Activated naive CD8-positive, alpha-beta T cell treated with anti-CD3 and anti-CD28 coated beads for 36 hours (primary cell): ENCODE results near the gene HLA-E. TPM values are rescaled to one million over a fixed set of nuclear protein-coding genes. Genes with fewer than 3 reads are reported as not detected.

Experiments
- DNase-seq: peaks from one replicate; pipeline ENCODE4 v3.0.0; 2021
- H3K27ac Mint-ChIP-seq: one replicate; pipeline ENCODE4 v1.8.0; 2022; ENCODE audit warnings: mild to moderate bottlenecking, moderate library complexity, mixed read lengths
- H3K27me3 Mint-ChIP-seq: one replicate; pipeline ENCODE4 v1.8.0; 2022; ENCODE audit warnings: mild to moderate bottlenecking, mixed read lengths
- H3K36me3 Mint-ChIP-seq: one replicate; pipeline ENCODE4 v1.8.0; 2021; ENCODE audit warnings: mild to moderate bottlenecking, mixed read lengths
- H3K4me1 Mint-ChIP-seq: one replicate; pipeline ENCODE4 v1.8.0; 2021; ENCODE audit warnings: mixed read lengths
- H3K4me3 Mint-ChIP-seq: one replicate; pipeline ENCODE4 v1.8.0; 2022; ENCODE audit warnings: mild to moderate bottlenecking, moderate library complexity, mixed read lengths
- H3K9me3 Mint-ChIP-seq: one replicate; pipeline ENCODE4 v1.8.0; 2022; ENCODE audit warnings: mixed read lengths
- total RNA-seq, 2 experiments: library from RNA; stranded (reverse); gene quantifications; one replicate each; pipeline ENCODE4 v1.2.3, GENCODE V29; 2021

The HLA-E gene
- 100 to 1,000 TPM; 481 to 482 TPM for total RNA-seq

DNA sequence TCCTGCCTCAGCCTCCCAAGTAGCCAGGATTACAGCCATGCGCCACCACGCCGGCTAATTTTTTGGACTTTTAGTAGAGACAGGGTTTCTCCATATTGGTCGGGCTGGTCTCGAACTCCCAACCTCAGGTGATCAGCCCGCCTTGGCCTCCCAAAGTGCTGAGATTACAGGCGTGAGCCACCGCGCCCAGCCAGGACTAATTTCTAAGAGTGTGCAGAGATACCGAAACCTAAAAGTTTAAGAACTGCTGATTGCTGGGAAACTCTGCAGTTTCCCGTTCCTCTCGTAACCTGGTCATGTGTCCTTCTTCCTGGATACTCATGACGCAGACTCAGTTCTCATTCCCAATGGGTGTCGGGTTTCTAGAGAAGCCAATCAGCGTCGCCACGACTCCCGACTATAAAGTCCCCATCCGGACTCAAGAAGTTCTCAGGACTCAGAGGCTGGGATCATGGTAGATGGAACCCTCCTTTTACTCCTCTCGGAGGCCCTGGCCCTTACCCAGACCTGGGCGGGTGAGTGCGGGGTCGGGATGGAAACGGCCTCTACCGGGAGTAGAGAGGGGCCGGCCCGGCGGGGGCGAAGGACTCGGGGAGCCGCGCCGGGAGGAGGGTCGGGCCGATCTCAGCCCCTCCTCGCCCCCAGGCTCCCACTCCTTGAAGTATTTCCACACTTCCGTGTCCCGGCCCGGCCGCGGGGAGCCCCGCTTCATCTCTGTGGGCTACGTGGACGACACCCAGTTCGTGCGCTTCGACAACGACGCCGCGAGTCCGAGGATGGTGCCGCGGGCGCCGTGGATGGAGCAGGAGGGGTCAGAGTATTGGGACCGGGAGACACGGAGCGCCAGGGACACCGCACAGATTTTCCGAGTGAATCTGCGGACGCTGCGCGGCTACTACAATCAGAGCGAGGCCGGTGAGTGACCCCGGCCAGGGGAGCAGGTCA lies at the start of gene HLA-E:
TSS of gene HLA-E (plus strand) at position 429 of the 945 bp plus-strand sequence. CDS start at position 452, 23 bp downstream.
- DNase-seq, result peak; percentile 88
- H3K27me3 Mint-ChIP-seq, result peaks cover 11% of the 10 kb centered on the region
- peaks cover 7% of the 10 kb centered on the region for H3K9me3 Mint-ChIP-seq
- peak within 1 kb of the TSS; percentile 98 for H3K27ac Mint-ChIP-seq
- H3K36me3 Mint-ChIP-seq, result peaks cover 56% of the 10 kb centered on the region
- peaks cover 55% of the 10 kb centered on the region for H3K4me1 Mint-ChIP-seq
- H3K4me3 Mint-ChIP-seq, result peak within 1 kb of the TSS; percentile 96

GRCh38 chr6:30441171-30441570 lies 48.1 kb upstream of the HLA-E start:
- no peaks in the 10 kb centered on the region for H3K36me3 Mint-ChIP-seq
- H3K27me3 Mint-ChIP-seq, result peaks cover 76% of the 10 kb centered on the region
- H3K4me1 Mint-ChIP-seq, result peaks cover 10% of the 10 kb centered on the region
- DNase-seq, result no peak
- no peak overlapping the region for H3K27ac Mint-ChIP-seq
- no peak overlapping the region for H3K4me3 Mint-ChIP-seq
- H3K9me3 Mint-ChIP-seq, result no peaks in the 10 kb centered on the region

GRCh38 chr6:30443657-30444450 lies 45.5 kb upstream of the HLA-E start:
- no peaks in the 10 kb centered on the region for H3K36me3 Mint-ChIP-seq
- H3K27me3 Mint-ChIP-seq, result peaks cover 88% of the 10 kb centered on the region
- peaks cover 10% of the 10 kb centered on the region for H3K4me1 Mint-ChIP-seq
- no peak overlapping the region for H3K27ac Mint-ChIP-seq
- no peak overlapping the region for H3K4me3 Mint-ChIP-seq
- no peaks in the 10 kb centered on the region for H3K9me3 Mint-ChIP-seq
- DNase-seq, result no peak

DNA sequence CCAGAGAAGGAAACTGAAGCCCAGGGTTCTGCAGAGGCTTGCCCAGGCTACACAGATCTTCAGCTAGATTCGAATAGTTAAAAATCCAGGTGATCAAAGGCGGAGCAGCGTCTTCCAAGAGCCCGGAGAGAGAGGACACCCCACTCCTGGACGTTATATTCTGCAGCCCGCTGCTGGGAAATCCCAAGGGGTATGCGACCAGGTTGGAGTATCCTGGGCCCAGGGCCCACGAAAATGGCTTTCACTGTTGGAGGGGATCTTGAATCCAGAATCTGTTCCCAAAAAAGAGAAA lies 44.9 kb upstream of the HLA-E start:
- Mint-ChIP-seq H3K27ac (no peak overlapping the region), H3K4me3 (no peak overlapping the region), H3K36me3 (no peaks in the 10 kb centered on the region), H3K4me1 (peaks cover 14% of the 10 kb centered on the region), H3K9me3 (no peaks in the 10 kb centered on the region), H3K27me3 (peaks cover 90% of the 10 kb centered on the region)
- DNase-seq, result no peak

- H3K27me3 Mint-ChIP-seq, result peaks cover 91% of the 10 kb centered on the region
- peaks cover 25% of the 10 kb centered on the region for H3K4me1 Mint-ChIP-seq
- no peak overlapping the region for H3K4me3 Mint-ChIP-seq
- no peak for DNase-seq
- no peaks in the 10 kb centered on the region for H3K9me3 Mint-ChIP-seq
- H3K27ac Mint-ChIP-seq, result no peak overlapping the region
- no peaks in the 10 kb centered on the region for H3K36me3 Mint-ChIP-seq
These were observed 43.0 kb upstream of the HLA-E start for GRCh38 chr6:30446259-30446658.

- H3K36me3 Mint-ChIP-seq, result no peaks in the 10 kb centered on the region
- no peak overlapping the region for H3K4me3 Mint-ChIP-seq
- H3K27ac Mint-ChIP-seq, result no peak overlapping the region
- H3K4me1 Mint-ChIP-seq, result peaks cover 34% of the 10 kb centered on the region
- H3K27me3 Mint-ChIP-seq, result peaks cover 93% of the 10 kb centered on the region
- DNase-seq, result no peak
- H3K9me3 Mint-ChIP-seq, result no peaks in the 10 kb centered on the region
These were observed 42.1 kb upstream of the HLA-E start for GRCh38 chr6:30447237-30447636.

DNA sequence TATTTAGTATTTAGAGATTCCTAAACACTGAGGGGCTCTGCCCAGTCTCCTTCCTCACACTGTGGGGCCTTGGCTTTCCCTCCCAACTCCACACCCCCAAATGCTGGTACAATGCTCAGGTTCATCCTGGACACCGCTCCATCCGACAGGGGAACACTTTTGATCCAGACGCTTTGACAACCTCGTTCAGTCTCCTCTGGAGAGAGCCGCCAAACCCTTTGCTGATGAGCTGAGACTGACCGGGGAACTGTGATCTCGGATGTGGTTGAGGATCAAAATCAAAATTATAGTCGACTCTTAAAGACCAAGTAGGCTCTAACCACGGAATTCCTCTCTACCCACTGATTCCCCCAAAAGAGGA lies 38.8 kb upstream of the HLA-E start:
- H3K4me3 Mint-ChIP-seq, result peak overlapping the region; percentile 35
- H3K4me1 Mint-ChIP-seq, result peaks cover 36% of the 10 kb centered on the region
- peaks cover 95% of the 10 kb centered on the region for H3K27me3 Mint-ChIP-seq
- no peak overlapping the region for H3K27ac Mint-ChIP-seq
- H3K9me3 Mint-ChIP-seq, result no peaks in the 10 kb centered on the region
- no peak for DNase-seq
- no peaks in the 10 kb centered on the region for H3K36me3 Mint-ChIP-seq

GRCh38 chr6:30450909-30451841 lies 38.1 kb upstream of the HLA-E start:
- no peak overlapping the region for H3K27ac Mint-ChIP-seq

DNA sequence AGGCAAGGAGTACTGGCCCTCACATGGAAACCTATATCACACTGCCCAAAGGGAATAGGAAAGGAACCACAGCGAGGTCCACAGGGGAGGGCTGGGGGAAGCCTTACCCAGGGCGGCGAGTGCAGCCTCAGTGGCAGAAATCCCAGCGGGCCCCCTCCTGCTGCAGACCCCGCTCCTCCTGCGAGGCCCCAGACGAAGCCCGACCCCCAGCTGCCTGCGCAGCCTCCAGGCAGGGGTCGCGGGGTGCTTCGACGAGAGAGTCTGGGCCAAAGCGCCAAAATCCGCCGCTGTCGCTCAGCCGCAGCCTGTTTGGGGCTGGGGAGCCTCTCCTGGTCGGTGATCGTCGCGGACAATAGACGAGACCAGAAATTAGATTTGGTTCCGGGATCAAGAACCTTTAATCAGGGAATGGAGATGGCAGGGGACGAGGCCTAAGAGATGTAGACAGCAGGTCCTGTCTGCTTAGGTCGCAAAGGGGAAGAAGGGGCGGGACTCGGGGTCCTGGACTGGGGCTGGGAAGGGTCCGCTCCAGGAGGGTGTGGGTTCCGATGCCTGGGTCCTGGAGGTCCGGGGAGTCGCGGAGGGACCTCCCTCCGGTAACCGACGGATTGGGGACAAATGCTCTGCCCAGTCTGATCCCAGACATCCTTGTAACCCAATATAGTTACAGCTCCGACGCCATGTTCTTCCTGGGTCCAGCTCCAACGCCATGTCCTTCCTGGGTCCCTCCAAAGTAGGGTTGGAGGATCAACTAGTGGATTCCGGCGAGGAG lies 36.4 kb upstream of the HLA-E start:
- Mint-ChIP-seq H3K27ac (no peak overlapping the region), H3K4me1 (peaks cover 36% of the 10 kb centered on the region), H3K9me3 (no peaks in the 10 kb centered on the region), H3K4me3 (peak overlapping the region; percentile 15), H3K36me3 (no peaks in the 10 kb centered on the region), H3K27me3 (peaks cover 94% of the 10 kb centered on the region)
- DNase-seq, result no peak

More at GRCh38 chr6:30450909-30451841, 38.1 kb upstream of the HLA-E start:
- Mint-ChIP-seq H3K4me3 (peak overlapping the region; percentile 35), H3K9me3 (no peaks in the 10 kb centered on the region), H3K27me3 (peaks cover 95% of the 10 kb centered on the region), H3K36me3 (no peaks in the 10 kb centered on the region), H3K4me1 (peaks cover 36% of the 10 kb centered on the region)
- peak; percentile 49 for DNase-seq

DNA sequence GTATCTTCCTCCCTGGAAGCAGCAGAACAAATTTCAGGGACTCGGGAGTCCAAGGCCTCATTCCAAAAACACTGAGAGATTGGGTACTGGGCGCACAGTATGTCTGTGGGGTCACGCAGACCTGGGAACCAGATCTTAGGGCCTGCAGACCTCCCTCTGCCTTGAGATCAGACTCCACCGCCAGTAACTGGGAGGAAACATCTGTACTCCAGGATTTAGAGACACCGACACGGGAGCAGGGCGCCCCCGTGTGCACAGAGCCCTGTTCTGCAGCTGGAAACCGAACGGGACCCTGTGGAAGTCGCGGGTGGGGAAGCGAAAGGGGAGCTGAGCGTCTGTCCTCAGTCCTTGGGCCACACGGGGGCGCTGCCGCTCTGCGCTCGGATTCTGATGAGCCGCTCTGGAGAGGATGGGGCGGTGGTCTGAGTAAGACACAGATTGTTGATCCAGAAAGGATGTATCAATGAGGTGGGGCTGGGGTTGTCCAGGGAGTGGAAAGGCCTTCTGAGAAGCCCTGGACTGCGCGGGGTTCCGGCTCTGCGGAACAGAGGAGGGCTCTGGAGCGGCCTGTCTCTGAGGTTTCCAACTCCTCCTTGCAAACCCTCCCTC lies 35.7 kb upstream of the HLA-E start:
- Mint-ChIP-seq H3K27ac (no peak overlapping the region), H3K27me3 (peaks cover 94% of the 10 kb centered on the region), H3K4me3 (peak overlapping the region; percentile 15), H3K9me3 (peaks cover under 1% of the 10 kb centered on the region), H3K36me3 (no peaks in the 10 kb centered on the region), H3K4me1 (peaks cover 36% of the 10 kb centered on the region)
- peak; percentile 88 for DNase-seq

- Mint-ChIP-seq H3K9me3 (peaks cover 16% of the 10 kb centered on the region), H3K4me3 (no peak overlapping the region), H3K36me3 (no peaks in the 10 kb centered on the region), H3K4me1 (peaks cover 11% of the 10 kb centered on the region), H3K27me3 (peaks cover 94% of the 10 kb centered on the region), H3K27ac (no peak overlapping the region)
- DNase-seq, result no peak
These were observed 30.2 kb upstream of the HLA-E start for GRCh38 chr6:30459145-30459544.

GRCh38 chr6:30461055-30461454 lies 28.3 kb upstream of the HLA-E start:
- H3K27me3 Mint-ChIP-seq, result peaks cover 94% of the 10 kb centered on the region
- H3K9me3 Mint-ChIP-seq, result peaks cover 16% of the 10 kb centered on the region
- DNase-seq, result no peak
- H3K4me1 Mint-ChIP-seq, result peaks cover 19% of the 10 kb centered on the region
- no peak overlapping the region for H3K27ac Mint-ChIP-seq
- H3K4me3 Mint-ChIP-seq, result no peak overlapping the region
- no peaks in the 10 kb centered on the region for H3K36me3 Mint-ChIP-seq

DNA sequence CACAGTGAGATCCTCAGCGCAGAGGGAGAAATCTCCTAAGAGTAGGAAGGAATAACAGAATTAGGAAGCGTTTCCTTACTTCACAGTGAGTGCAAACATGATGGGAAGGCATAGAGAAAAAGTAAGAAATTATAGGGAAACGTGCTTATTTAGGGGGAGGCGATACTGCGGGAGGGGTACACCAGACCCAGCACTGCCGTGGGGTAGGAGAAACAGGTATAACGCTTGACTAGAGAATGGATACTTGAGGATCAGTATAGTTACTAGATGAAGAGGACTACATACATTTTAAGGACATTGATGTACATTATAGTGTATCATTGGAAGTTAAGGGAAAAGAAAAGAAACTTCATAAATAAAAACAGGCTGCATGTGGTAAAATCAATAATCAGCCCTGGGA lies 26.8 kb upstream of the HLA-E start:
- H3K9me3 Mint-ChIP-seq, result peaks cover 16% of the 10 kb centered on the region
- no peak overlapping the region for H3K27ac Mint-ChIP-seq
- no peak for DNase-seq
- H3K4me3 Mint-ChIP-seq, result no peak overlapping the region
- H3K36me3 Mint-ChIP-seq, result no peaks in the 10 kb centered on the region
- peaks cover 27% of the 10 kb centered on the region for H3K4me1 Mint-ChIP-seq
- H3K27me3 Mint-ChIP-seq, result peaks cover 94% of the 10 kb centered on the region

- H3K4me3 Mint-ChIP-seq, result no peak overlapping the region
- H3K9me3 Mint-ChIP-seq, result peaks cover 16% of the 10 kb centered on the region
- H3K36me3 Mint-ChIP-seq, result no peaks in the 10 kb centered on the region
- peaks cover 27% of the 10 kb centered on the region for H3K4me1 Mint-ChIP-seq
- H3K27ac Mint-ChIP-seq, result no peak overlapping the region
- peaks cover 92% of the 10 kb centered on the region for H3K27me3 Mint-ChIP-seq
- DNase-seq, result no peak
These were observed 26.1 kb upstream of the HLA-E start for GRCh38 chr6:30463242-30463641.
